ENCODE data around the gene DCAF7.

The DCAF7 gene

GRCh38 chr17:63525190-63525946 lies 24.9 kb upstream of the DCAF7 start:
- no peak for DNase-seq

- no peak for DNase-seq
Observed at GRCh38 chr17:63526861-63527260, 23.4 kb upstream of the DCAF7 start.

DNA sequence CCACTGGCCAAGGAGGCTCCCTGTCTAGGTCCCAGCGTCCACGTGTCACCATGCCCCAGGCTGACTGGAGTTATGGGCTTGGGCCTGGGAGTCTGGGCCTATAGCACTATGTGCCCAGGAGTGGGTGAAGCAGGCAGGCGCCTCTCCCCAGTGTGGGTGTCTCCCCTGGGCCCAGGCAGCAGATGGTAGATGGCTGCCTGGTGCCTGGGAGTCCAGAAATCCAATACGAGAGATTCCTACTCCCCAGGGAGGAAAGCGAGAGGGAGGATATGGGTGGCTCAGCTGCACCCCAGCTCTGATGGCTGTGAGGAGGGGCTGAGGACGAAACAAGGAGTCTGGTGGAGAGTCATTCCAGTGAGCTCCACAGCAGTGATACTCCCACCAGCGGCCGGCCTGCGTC lies 22.1 kb upstream of the DCAF7 start:
- DNase-seq: no peak

- DNase-seq: no peak
Observed at GRCh38 chr17:63529711-63530556, 20.3 kb upstream of the DCAF7 start.

- DNase-seq: no peak
Observed at GRCh38 chr17:63530557-63531021, 19.7 kb upstream of the DCAF7 start.

DNA sequence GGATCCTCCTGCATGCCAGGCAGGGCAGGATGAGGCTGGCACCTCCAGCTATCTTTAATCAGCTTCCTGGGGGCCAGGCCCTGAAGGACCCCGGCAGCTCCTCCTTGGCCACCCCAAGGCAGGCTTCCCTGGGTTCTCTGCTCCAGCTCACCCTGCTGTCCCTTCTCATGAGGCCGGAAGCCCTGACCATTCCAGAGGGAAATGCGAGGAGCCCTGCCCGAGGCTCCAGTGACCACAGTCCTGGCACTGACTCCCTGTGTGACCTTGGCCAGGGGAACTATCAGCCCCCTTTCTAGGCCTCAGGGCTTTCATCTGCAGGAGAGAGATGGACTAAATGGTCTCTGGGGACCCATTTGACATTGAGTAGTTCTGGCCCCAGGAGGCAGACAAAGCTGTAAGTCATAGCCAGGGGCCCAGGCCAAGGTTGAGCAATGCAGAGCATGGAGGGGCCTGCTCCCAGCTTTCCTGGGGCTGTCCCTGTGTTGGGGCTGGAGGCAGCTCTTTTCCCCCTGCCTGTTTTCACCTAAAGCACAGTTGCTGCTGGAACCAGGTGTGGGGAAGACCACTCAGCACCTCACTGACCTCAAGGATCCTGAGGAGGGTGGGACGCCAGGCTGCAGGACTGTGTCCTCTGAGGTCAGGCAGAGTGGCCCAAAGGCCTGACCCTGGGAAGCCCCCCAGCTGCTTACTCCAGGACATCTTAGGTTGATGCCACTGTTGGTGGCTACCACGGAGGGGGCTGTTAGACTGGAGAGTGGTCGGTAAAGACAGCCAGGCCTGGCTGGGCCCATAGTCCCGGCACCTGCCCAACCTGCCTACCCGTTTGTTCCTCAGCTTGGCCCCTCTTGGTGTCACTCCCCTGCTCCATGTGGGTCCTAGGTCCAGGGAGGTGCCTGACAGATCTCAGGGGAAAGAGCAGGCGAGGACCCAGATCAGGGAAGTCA lies 19.0 kb upstream of the DCAF7 start:
- no peak for DNase-seq

DNA sequence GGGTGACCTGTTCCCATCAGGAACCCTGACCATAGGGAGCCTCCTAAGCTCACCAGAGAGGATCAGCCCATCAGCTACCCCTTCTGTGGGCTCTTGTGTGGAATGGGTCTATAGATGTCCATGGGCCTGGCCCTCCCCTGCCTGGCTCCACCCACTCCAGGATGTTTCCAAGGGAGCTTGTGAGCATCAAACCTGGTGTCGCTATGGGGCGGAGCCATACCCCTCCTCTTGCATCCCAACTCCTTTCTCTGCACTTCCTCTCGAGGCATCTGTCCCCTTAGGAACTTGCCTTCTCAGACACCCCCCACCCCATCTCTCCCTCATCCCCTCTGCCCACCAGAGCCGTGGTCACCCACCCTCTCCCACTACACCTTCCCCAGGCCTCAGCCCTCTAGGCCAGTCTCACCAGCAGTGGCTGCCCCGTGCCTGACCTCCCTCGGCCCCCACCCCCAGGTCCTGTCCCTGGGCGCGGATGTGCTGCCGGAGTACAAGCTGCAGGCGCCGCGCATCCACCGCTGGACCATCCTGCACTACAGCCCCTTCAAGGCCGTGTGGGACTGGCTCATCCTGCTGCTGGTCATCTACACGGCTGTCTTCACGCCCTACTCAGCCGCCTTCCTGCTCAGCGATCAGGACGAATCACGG lies 16.7 kb upstream of the DCAF7 start:
- no peak for DNase-seq

GRCh38 chr17:63534078-63534570 lies 16.2 kb upstream of the DCAF7 start:
- no peak for DNase-seq

DNA sequence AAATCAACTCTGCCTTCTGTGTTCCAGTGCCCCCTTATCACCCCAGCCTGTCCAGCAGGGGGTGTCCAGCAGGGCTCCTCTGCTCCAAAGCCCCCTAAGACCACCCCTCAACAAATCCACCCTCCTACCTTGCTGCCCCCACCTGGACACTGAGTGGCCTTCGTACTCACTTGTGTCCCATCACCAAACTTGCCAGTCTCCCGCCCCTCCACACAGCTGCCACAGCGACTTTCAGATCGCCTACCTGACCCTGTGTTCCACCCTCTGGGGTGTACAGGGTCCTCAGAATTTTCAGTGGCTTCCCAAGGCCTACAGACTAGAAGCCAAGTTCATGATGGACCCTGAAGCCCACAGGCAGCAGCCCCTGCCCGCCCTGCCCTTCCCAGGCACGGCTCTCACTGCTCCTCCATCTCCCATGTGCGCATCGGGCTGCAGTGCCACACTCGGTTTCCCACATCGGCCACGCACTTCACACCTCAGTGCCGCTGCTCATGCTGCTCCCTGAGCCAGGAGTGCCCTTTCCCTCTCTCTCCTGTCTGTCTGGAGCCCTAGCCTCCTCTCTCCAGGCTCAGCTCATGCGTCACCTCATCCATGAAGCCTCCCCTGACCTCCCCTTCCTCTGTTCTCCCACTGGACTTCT lies 15.3 kb upstream of the DCAF7 start:
- DNase-seq: no peak

DNA sequence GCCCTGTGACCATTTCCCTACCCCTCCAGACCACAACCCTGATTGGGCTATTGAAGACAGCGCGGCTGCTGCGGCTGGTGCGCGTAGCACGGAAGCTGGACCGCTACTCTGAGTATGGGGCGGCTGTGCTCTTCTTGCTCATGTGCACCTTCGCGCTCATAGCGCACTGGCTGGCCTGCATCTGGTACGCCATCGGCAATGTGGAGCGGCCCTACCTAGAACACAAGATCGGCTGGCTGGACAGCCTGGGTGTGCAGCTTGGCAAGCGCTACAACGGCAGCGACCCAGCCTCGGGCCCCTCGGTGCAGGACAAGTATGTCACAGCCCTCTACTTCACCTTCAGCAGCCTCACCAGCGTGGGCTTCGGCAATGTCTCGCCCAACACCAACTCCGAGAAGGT lies 14.6 kb upstream of the DCAF7 start:
- no peak for DNase-seq

GRCh38 chr17:63537001-63537400 lies 13.3 kb upstream of the DCAF7 start:
- DNase-seq: no peak

DNA sequence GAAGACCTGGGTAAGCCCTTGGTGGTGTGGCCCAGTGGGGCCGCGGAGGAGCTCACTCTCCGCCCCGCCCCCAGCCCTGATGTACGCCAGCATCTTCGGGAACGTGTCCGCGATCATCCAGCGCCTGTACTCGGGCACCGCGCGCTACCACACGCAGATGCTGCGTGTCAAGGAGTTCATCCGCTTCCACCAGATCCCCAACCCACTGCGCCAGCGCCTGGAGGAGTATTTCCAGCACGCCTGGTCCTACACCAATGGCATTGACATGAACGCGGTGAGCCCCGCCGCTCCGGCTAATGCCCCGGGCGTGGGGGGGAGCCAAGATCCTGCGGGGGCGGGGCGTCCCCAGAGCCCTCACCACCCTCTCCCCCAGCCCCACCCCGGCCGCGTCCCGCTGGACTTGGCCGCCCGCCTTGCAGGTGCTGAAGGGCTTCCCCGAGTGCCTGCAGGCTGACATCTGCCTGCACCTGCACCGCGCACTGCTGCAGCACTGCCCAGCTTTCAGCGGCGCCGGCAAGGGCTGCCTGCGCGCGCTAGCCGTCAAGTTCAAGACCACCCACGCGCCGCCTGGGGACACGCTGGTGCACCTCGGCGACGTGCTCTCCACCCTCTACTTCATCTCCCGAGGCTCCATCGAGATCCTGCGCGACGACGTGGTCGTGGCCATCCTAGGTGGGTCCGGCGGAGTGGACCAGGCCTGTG lies 12.1 kb upstream of the DCAF7 start:
- no peak for DNase-seq

- DNase-seq: no peak
Observed at GRCh38 chr17:63538693-63539595, 11.3 kb upstream of the DCAF7 start.

- no peak for DNase-seq
Observed at GRCh38 chr17:63540590-63540989, 9.7 kb upstream of the DCAF7 start.

DNA sequence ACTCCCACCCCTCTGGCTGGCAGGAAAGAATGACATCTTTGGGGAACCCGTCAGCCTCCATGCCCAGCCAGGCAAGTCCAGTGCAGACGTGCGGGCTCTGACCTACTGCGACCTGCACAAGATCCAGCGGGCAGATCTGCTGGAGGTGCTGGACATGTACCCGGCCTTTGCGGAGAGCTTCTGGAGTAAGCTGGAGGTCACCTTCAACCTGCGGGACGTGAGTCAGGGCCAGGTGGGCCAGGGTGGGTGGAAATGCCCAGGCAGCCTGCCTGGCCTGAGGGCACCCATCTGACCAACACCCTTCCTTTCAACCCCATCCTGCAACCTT lies 8.1 kb upstream of the DCAF7 start:
- no peak for DNase-seq

DNA sequence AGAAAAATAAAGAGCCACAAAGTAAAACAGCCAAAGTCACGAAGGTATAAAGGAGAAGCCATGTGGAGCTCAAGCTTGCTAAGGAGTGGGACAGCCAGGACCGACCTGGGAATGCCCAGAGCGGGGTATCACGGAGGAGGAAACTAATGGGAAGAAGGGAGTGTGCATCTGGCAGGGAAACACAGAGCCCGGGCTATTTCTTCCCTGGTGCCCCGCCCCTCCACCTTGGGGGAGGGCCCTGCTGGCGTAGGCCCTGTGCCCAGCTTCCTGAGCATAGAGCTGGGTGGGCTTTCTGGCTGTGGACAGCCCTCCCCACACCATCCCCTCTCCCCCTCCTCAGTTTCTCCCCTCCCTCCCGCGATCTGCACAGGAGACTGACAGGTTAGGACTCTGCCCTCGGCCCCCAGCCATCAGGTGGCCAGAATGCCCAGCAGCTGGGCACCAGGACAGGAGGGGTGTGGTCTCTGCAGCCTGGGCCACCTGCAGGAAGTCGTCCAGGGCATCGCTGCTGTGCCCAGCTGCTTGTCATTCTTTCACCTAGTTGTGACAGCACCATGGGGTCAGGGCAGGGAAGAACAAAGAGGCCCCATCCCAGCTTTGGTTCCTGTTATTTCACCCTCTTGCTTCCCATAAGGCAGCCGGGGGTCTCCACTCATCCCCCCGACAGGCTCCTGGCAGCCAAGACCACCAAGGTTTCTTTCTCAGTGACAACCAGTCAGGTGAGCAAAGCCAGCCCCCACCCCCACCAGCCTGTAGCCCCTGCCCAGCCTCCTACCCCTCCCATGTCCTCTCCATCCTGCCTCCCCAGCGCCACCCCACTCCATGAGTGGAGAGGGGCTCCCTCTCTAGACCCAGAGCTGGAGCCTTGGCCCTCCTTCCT lies 7.1 kb upstream of the DCAF7 start:
- DNase-seq: no peak

DNA sequence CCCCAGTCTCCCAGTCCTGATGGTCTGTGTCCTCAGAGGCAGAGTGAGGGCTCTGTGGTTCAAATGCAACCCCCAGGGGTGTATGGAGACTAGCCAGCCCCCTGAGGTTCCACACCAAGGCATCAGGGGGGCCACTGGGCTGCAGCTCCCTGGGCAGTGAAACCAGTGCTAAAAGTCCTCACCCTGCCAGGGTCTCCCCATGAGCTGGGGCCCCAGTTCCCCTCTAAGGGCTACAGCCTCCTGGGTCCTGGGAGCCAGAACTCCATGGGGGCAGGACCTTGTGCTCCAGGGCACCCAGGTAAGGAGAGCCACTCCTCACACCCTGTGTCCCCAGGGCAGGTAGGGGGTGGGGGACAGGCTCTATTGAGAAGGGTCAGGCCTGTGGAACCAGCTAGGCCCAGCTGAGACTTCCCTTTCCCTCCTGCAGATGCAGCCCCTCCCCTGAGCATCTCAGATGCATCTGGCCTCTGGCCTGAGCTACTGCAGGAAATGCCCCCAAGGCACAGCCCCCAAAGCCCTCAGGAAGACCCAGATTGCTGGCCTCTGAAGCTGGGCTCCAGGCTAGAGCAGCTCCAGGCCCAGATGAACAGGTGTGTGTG lies 6.4 kb upstream of the DCAF7 start:
- no peak for DNase-seq

DNA sequence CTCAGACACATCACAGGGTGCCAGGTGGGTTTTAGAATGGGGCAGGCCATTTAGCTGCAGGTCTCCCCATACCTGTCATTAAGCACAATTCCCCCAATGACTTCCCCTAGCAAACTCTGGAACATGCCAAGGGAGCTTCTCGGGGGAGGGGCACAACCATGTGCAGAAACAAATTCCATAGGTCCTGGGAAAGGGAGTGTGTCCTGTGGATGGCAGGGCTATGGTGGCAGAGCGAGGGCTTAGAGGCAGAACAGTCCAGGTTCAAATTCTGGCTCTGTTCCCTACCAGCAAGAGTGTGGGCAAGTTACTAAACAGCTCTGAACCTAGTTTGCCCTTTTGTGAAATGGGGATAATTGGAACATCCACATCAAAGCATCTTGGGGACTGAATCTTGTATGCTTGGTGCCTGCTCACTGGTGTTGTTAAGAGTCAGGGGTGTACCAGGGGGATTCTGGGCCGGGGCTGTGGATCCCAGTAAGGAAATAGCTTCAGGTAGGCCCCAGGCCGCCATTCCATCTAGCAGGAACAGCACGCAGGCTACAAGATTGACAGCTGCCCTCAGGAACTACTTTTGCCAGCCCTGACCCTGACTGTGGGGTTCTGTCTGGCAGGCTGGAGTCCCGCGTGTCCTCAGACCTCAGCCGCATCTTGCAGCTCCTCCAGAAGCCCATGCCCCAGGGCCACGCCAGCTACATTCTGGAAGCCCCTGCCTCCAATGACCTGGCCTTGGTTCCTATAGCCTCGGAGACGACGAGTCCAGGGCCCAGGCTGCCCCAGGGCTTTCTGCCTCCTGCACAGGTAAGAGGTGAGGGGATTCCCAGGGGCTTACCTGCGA lies 5.6 kb upstream of the DCAF7 start:
- no peak for DNase-seq

Measured in central memory CD4-positive, alpha-beta T cell (primary cell).